ENCODE measurements around the gene HPSE2.

GRCh38 chr10:98920807-98921206 lies 314.8 kb downstream of the HPSE2 start:
- TF ChIP-seq CTCF (IDR thresholded peaks at IDR 0.05) = no peak
- no peak for TF ChIP-seq EP300 (IDR thresholded peaks at IDR 0.05)
- no peak for TF ChIP-seq POLR2A (IDR thresholded peaks at IDR 0.05)
